ENCODE results near the gene DNAJB5. TPM values are rescaled to one million over a fixed set of nuclear protein-coding genes. Genes with fewer than 3 reads are reported as not detected.

The DNAJB5 gene
- total RNA-seq, 1 experiment from 2014 or later: 6.3 TPM

DNA sequence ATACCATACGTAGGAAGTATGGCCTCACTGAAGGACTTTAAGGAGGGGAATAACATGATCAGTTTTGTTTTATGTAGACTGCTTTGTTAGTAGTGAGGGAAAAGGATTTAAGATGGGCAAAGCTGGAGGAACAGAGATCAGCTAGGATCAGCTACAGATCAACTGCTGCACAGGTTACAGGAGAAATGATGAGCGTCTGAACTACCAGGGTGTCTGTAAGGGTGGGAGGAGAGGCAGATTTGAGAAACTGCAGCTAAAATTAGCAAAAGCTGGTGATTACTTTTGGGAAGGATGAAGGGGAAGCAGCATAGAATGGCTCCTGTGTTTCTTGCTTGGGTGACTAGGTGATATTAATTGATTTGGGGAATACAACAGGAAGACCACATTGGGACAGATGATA lies 43.6 kb downstream of the DNAJB5 start:
- Histone ChIP-seq H3K36me3 (no peaks in the 10 kb centered on the region), H3K9me3 (replicated peaks) (no peaks in the 10 kb centered on the region)
- DNase-seq (ENCODE audit: low read depth in 1 of 2, low spot score in 2 of 2): no peak

DNA sequence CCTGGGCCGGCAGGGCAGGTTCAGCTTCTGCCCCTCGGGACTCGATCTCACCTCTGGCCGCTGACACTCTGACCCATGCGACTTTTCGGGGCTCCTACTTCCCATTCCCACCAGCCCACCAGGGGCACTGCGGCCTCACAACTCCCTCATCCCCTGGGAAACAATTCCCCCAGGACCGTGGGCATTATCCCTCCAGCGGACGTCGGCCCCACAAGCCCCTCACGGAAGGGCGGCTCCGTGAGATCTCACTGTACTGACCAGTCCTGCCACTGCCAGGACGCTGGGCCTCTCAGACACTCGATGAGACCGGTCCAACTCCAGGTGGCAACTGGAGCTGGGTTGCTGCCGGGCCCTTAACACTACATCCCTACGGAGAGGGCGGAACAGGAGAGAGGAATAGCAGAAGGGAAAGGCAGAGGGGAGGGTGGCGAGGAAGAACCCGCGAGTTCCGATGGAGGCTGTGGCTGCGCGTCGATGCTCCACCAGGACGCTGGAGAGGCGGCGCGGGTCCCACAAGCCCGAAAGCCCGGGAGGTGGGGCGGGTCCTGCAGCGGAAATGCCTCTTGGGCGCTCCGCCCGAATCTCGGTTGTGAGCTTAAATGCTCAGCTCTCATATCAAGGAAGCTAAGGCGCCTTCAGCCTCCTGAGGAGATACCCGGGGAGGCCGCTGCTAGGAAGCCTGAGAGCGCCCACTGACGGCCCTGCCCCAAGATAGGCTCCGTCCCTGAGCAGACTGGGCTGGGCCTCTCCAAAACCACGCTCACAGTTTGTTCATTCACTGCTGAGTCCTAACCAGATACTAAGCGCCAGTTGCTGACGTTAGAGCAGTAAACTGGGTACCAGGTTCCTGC lies 46.5 kb downstream of the DNAJB5 start:
- no peaks in the 10 kb centered on the region for H3K9me3 ChIP-seq (replicated peaks)
- H3K36me3 ChIP-seq: no peaks in the 10 kb centered on the region
- H3K4me3 ChIP-seq: no peak overlapping the region
- DNase-seq (ENCODE audit: low read depth in 1 of 2, low spot score in 2 of 2): no peak
- H3K4me1 ChIP-seq (replicated peaks): no peaks in the 10 kb centered on the region
- no peaks in the 10 kb centered on the region for H3K27me3 ChIP-seq (replicated peaks)
- no peak overlapping the region for H3K27ac ChIP-seq

More for the DNA sequence above, 43.6 kb downstream of the DNAJB5 start:
- H3K27ac ChIP-seq: no peak overlapping the region
- H3K27me3 ChIP-seq (replicated peaks): no peaks in the 10 kb centered on the region
- no peak overlapping the region for H3K4me3 ChIP-seq
- H3K4me1 ChIP-seq (replicated peaks): no peaks in the 10 kb centered on the region

DNA sequence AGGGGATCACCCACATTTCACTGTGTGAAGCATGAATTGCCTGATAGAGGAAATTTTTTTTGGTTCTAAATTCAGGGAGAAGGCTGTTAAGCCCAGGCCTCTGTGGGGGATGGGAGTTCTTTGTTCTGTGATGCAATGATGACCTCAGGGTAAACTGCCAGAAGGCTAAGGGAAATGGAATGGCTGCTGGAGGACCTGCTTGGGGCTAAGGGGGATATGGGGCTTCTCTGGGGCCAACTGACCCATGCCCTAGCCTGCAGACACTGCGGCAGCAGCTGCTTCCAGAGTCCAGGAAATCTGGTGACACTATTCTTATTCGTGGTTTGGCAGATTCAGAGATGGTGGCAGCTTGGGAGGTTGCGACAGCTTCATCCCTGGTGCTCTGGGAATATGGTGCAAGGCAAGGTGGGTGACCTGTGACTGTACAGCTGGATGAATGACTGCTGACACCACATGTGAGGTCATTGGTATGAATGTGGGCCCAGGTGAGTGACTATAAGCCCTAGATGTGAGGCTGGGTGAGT lies 52.6 kb downstream of the DNAJB5 start:
- no peak for DNase-seq (ENCODE audit: low read depth in 1 of 2, low spot score in 2 of 2)
- H3K9me3 ChIP-seq (replicated peaks): no peaks in the 10 kb centered on the region
- no peaks in the 10 kb centered on the region for H3K4me1 ChIP-seq (replicated peaks)

DNA sequence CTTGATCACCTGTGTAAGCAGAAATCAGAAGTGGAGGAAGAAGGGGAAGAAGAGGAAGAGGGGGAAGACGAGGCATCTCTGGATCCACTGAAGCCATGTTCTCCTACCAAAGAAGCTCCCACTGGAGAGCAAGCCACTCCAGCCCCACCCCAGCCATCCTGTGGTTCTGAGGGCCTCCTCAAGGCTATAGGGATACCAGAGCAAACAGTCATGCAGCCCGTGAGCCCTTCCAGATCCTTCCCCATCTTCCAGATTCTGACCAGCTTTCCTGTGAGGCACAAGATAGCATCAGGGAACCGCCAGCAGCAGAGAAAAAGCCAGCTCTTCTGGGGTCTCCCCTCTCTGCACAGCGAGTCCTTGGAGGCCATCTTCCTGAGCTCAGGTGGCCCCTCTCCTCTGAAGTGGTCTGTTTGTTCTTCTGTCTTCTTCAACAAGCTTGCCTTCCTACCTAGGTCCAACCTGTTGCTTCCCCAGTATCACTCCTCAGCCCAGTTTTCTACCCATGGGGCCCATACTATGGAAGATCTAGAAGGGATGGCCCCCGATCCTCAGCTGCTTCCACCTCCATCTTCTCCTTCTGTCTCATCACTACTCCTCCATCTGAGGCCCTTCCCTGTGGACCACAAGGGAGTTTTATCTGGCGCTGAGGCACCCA lies 53.5 kb downstream of the DNAJB5 start:
- H3K9me3 ChIP-seq (replicated peaks): no peaks in the 10 kb centered on the region

More for the DNA sequence above, 52.6 kb downstream of the DNAJB5 start:
- Histone ChIP-seq H3K27me3 (replicated peaks) (no peaks in the 10 kb centered on the region), H3K27ac (no peak overlapping the region), H3K36me3 (no peaks in the 10 kb centered on the region), H3K4me3 (no peak overlapping the region)

GRCh38 chr9:35044071-35044470 lies 54.5 kb downstream of the DNAJB5 start:
- H3K4me3 ChIP-seq: no peak overlapping the region
- H3K4me1 ChIP-seq (replicated peaks): no peaks in the 10 kb centered on the region
- H3K27ac ChIP-seq: no peak overlapping the region
- no peaks in the 10 kb centered on the region for H3K27me3 ChIP-seq (replicated peaks)
- no peaks in the 10 kb centered on the region for H3K36me3 ChIP-seq
- H3K9me3 ChIP-seq (replicated peaks): no peaks in the 10 kb centered on the region
- DNase-seq (ENCODE audit: low read depth in 1 of 2, low spot score in 2 of 2): no peak

More for the DNA sequence above, 53.5 kb downstream of the DNAJB5 start:
- H3K4me1 ChIP-seq (replicated peaks): no peaks in the 10 kb centered on the region
- no peak overlapping the region for H3K27ac ChIP-seq
- no peak for DNase-seq (ENCODE audit: low read depth in 1 of 2, low spot score in 2 of 2)
- no peaks in the 10 kb centered on the region for H3K36me3 ChIP-seq
- H3K4me3 ChIP-seq: no peak overlapping the region
- no peaks in the 10 kb centered on the region for H3K27me3 ChIP-seq (replicated peaks)

Other genes starting within 250 kb of the DNAJB5 start
- not detected in 2 replicates for gene PHF24, start 31.5 kb upstream of the DNAJB5 start, total RNA-seq (2014; rRNA removed; shearing (Covaris generic))
- gene VCP, start 82.9 kb downstream of the DNAJB5 start, total RNA-seq (2014; rRNA removed; shearing (Covaris generic)): 206 and 209 TPM in 2 replicates
- 22.8 and 26.1 TPM in 2 replicates for gene FANCG, start 90.2 kb downstream of the DNAJB5 start, total RNA-seq (2014; rRNA removed; shearing (Covaris generic))
- gene PIGO, start 106.8 kb downstream of the DNAJB5 start, total RNA-seq (2014; rRNA removed; shearing (Covaris generic)): 7.1 and 10.6 TPM in 2 replicates
- gene STOML2, start 113.4 kb downstream of the DNAJB5 start, total RNA-seq (2014; rRNA removed; shearing (Covaris generic)): 73.3 and 75.4 TPM in 2 replicates
- 3.1 and 5.7 TPM in 2 replicates for gene ATOSB, start 126.1 kb downstream of the DNAJB5 start, total RNA-seq (2014; rRNA removed; shearing (Covaris generic))
- gene UNC13B, start 172.3 kb downstream of the DNAJB5 start, total RNA-seq (2014; rRNA removed; shearing (Covaris generic)): 1.6 and 1.9 TPM in 2 replicates